Stomach (tissue), 4 donors: ENCODE measurements around the gene ENDOG.
"Not testable (repeated sequence)": the region's sequence is repeated elsewhere in the genome, so short reads cannot be mapped to it uniquely, and the experiment has no call there.

ENCODE experiments used
- CTCF ChIP-seq, 7 experiments: fragments of 450-650 bp in 4 of 7; fragments of 200-600 bp in 3 of 7; sonication (generic) in 3 of 7; IDR thresholded peaks; one replicate each; pipeline ENCODE4 v1.5.1; 2016 to 2019; ENCODE audit warnings: antibody characterized with exemption in 7 of 7, control low read depth in 2 of 7, mild to moderate bottlenecking in 1 of 7
- EP300 ChIP-seq: sonication (generic); formaldehyde crosslinking; IDR thresholded peaks from one replicate; pipeline ENCODE4 v1.6.1; 2017; ENCODE audit warnings: antibody characterized with exemption
- POLR2A ChIP-seq, 4 donors: fragments of 450-650 bp; IDR thresholded peaks; one replicate each; pipeline ENCODE4 v1.6.1; 2016; ENCODE audit warnings: antibody characterized with exemption in 4 of 4, control low read depth in 2 of 4, mild to moderate bottlenecking in 1 of 4, moderate library complexity in 1 of 4

DNA sequence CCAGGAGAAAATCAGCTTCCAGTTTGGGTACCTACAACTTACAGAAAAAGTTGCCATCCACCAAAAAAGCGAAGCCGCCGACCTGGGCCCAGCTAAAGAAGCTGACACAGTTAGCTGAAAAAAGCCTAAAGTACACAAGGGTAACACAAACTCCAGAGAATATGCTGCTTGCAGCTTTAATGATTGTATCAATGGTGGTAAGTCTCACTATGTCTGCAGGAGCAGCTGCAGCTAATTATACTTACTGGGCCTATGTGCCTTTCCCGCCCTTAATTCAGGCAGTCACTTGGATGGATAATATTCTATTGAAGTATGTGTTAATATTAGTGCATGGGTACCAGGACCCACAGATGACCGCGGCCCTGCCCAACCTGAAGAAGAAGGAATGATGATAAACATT lies 36.2 kb downstream of the ENDOG start:
- not testable (repeated sequence) for TF ChIP-seq POLR2A (IDR thresholded peaks at IDR 0.05); CTCF (IDR thresholded peaks at IDR 0.05); EP300
